Neural cell (in vitro differentiated cells): ENCODE measurements around the gene DTX3L.

Experiments used
- CTCF ChIP-seq: fragments of 450-650 bp; IDR thresholded peaks from 2 replicates; pipeline ENCODE4 v1.5.1; 2014; ENCODE audit warnings: antibody characterized with exemption, mild to moderate bottlenecking, moderate library complexity; ENCODE audit not compliant: poor library complexity, severe bottlenecking
- POLR2AphosphoS5 ChIP-seq: IDR thresholded peaks from 2 replicates; pipeline ENCODE4 v1.6.1; 2012
- TAF1 ChIP-seq: IDR thresholded peaks from 2 replicates; pipeline ENCODE4 v1.6.1; 2012; ENCODE audit warnings: low read depth

DNA sequence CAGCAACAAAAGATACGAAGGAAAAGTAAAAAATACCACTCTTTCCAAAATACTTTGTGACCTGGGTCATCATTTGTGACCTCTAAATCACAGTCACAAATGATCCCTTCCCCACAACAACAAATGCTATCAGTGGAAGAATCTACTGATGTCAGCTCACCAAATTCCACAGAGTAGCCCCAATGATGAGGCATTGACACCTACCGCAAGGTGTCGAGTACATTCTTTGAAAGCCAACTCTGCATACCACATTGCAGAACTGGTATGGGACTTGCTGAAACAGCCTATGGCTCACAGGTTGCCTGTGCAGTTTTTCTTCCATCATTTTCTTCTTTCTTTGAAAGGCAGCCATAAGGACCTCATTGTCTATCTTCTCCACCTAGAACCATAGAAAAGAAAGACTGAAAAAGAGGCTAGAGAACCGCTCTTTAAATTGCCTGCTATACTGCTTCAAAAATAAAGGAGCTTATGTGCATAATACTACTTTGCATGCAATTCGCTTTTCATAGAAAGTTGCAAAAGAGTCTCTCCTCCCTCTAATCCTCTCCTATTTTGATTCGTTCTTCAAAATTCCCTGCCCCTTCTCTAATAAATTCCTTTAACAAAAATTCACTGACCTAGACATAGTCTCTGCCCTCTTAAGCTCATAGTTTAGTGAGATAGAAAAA lies 28.0 kb upstream of the DTX3L start:
- TF ChIP-seq CTCF (no peak), POLR2AphosphoS5 (no peak), TAF1 (no peak)
